Neural crest cell (in vitro differentiated cells): Measurements from ENCODE around the gene CLNK. TPM values are rescaled to one million over a fixed set of nuclear protein-coding genes. Genes with fewer than 3 reads are reported as not detected.

ENCODE experiments used
- DNase-seq: peaks from one replicate; pipeline ENCODE4 v3.0.0; 2021; ENCODE audit warnings: low read depth, mixed read lengths, low spot score
- H3K27ac Mint-ChIP-seq: one replicate; pipeline ENCODE4 v1.8.0; 2021; ENCODE audit warnings: mild to moderate bottlenecking, mixed read lengths; ENCODE audit not compliant: unreplicated experiment
- H3K27me3 Mint-ChIP-seq: 2 replicates; pipeline ENCODE4 v1.8.0; 2021; ENCODE audit warnings: low read depth, mild to moderate bottlenecking, mixed read lengths
- H3K36me3 Mint-ChIP-seq: 2 replicates; pipeline ENCODE4 v1.8.0; 2021; ENCODE audit warnings: low read depth, mild to moderate bottlenecking, mixed read lengths
- H3K4me1 Mint-ChIP-seq: 2 replicates; pipeline ENCODE4 v1.8.0; 2021; ENCODE audit warnings: mixed read lengths
- H3K4me3 Mint-ChIP-seq: one replicate; pipeline ENCODE4 v1.8.0; 2021; ENCODE audit warnings: mild to moderate bottlenecking, mixed read lengths
- H3K9me3 Mint-ChIP-seq: 2 replicates; pipeline ENCODE4 v1.8.0; 2021; ENCODE audit warnings: mixed read lengths
- total RNA-seq: library from RNA; stranded (reverse); gene quantifications from 2 replicates; pipeline ENCODE4 v1.2.1, GENCODE V29; 2021
- TF ChIP-seq, protein P1 (sequence below): fragments of 200-600 bp; sonication (generic); conservative IDR thresholded peaks from 2 replicates; pipeline ENCODE4 v1.5.0; 2021; ENCODE audit warnings: antibody characterized with exemption, mild to moderate bottlenecking

The CLNK gene
- total RNA-seq, 1 donor from 2014 or later: not detected

DNA sequence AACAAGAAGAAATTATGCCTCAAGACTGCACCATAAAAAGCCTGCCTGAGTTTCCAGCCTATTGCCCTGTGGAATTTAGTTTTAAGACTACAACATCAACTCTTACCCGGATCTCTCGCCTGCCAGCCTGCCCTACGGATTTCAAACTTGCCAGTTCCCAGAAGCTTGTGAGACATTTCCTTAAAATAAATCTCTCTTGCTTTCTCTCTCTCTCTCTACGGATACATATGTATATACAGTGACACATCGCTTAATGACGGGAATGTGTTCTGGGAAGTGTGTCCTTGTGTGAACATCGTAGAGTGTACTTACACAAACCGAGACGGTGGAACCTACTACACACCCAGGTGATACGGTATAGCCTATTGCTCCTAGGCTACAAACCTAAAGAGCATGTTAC lies 79.5 kb downstream of the CLNK start:
- no peaks in the 10 kb centered on the region for H3K9me3 Mint-ChIP-seq
- DNase-seq: no peak
- no peak overlapping the region for H3K27ac Mint-ChIP-seq
- no peaks in the 10 kb centered on the region for H3K27me3 Mint-ChIP-seq
- peaks cover 9% of the 10 kb centered on the region for H3K4me1 Mint-ChIP-seq
- no peak overlapping the region for H3K4me3 Mint-ChIP-seq
- TF ChIP-seq, protein P1, sequence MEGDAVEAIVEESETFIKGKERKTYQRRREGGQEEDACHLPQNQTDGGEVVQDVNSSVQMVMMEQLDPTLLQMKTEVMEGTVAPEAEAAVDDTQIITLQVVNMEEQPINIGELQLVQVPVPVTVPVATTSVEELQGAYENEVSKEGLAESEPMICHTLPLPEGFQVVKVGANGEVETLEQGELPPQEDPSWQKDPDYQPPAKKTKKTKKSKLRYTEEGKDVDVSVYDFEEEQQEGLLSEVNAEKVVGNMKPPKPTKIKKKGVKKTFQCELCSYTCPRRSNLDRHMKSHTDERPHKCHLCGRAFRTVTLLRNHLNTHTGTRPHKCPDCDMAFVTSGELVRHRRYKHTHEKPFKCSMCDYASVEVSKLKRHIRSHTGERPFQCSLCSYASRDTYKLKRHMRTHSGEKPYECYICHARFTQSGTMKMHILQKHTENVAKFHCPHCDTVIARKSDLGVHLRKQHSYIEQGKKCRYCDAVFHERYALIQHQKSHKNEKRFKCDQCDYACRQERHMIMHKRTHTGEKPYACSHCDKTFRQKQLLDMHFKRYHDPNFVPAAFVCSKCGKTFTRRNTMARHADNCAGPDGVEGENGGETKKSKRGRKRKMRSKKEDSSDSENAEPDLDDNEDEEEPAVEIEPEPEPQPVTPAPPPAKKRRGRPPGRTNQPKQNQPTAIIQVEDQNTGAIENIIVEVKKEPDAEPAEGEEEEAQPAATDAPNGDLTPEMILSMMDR: no peak
- no peaks in the 10 kb centered on the region for H3K36me3 Mint-ChIP-seq

DNA sequence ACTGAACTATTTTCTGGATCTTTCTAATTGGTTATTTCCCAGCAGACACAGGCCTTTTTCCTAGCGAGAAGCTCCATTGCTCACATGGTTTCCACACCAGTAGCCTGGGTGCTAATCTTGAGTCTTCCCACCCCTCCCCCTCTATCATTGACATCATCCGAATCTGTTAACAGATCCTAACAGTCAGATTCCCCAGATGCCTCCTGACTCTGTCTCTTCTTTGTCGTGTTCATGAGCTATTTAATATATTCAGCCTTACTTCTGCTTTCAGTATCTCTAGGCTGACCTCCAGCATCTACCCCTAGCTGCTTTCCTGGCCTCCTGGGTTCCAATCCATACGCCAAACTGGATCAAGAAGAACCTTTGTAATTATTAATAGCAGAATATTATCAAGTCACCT lies 85.0 kb downstream of the CLNK start:
- Mint-ChIP-seq H3K4me3 (no peak overlapping the region), H3K4me1 (peaks cover 10% of the 10 kb centered on the region), H3K27ac (no peak overlapping the region), H3K9me3 (no peaks in the 10 kb centered on the region), H3K36me3 (no peaks in the 10 kb centered on the region), H3K27me3 (no peaks in the 10 kb centered on the region)
- TF ChIP-seq, protein P1: no peak
- DNase-seq: no peak

DNA sequence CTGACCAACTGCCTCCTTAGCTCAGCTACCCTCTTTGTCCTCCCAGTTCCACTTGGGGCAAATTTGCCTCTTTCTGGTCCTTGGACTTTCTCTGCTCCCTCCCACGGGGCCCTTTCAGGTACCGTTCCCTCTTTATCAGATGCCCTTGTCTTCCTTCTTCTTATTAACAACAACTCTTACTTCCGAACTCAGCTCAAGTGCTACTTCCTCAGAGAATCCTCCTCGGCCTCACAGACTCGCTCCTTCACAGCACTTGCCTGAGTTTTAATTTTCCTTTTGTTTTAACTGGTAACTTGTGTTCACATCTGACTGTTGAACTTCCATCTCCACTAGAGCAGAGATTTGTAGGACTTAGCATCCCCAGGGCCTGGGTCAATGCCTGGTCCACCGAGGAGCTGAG lies 85.7 kb downstream of the CLNK start:
- Mint-ChIP-seq H3K27ac (no peak overlapping the region), H3K4me1 (peaks cover 10% of the 10 kb centered on the region), H3K27me3 (no peaks in the 10 kb centered on the region), H3K36me3 (no peaks in the 10 kb centered on the region), H3K4me3 (no peak overlapping the region), H3K9me3 (no peaks in the 10 kb centered on the region)
- no peak for DNase-seq
- TF ChIP-seq, protein P1: no peak

DNA sequence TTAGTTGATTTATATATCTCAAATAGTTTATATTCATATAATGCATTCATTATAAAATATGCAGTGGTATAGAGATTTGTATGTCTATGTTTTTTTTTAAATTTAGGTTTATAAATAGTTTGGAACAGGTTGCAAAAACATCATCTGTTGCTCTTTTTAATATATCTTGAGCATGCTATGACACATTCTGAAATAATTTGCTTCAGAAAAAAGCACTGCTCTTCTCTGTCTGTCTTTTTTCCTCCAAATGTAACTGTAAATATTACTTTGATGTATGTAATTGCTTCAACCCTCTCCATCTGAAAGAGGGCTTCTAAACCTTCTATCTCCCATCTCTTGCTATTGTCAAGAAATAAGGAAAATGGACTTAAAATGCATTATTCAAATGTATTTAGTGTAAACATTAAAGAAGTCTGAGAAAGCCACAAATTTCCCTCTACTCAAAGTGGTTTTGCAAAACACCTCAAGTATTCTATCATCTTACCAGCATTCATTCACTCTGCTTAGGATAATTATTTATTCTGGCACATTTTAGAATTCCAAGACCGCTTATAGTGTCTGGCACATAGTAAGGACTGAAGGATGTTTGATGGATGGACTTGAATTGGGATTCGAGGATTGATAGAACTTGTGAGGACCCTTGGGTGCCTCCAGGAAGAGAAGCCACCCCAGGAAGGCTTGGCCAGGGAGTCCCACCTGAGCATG lies 87.8 kb downstream of the CLNK start:
- TF ChIP-seq, protein P1: no peak
- DNase-seq: no peak
- no peaks in the 10 kb centered on the region for H3K9me3 Mint-ChIP-seq
- no peak overlapping the region for H3K27ac Mint-ChIP-seq
- H3K36me3 Mint-ChIP-seq: no peaks in the 10 kb centered on the region
- H3K27me3 Mint-ChIP-seq: no peaks in the 10 kb centered on the region
- H3K4me1 Mint-ChIP-seq: peaks cover 10% of the 10 kb centered on the region
- no peak overlapping the region for H3K4me3 Mint-ChIP-seq

DNA sequence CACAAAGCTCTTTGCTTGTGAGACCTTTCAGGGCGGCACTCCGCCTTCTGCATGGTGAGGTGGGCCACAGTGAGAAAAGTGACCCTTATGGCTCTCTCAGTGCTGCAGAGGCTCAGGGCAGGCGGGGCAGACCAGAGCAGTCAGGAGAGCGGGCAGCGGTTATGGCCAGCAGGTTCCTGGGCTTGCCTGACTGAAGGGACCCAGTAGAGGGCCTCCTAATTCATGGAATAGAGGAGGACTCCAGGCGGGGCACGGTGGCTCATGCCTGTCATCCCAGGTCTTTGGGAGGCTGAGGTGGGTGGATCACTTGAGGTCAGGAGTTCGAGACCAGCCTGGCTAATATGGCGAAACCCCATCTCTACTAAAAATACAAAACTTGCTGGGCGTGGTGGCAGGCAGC lies 91.4 kb downstream of the CLNK start:
- no peaks in the 10 kb centered on the region for H3K36me3 Mint-ChIP-seq
- no peak overlapping the region for H3K27ac Mint-ChIP-seq
- DNase-seq: no peak
- H3K9me3 Mint-ChIP-seq: no peaks in the 10 kb centered on the region
- TF ChIP-seq, protein P1: no peak
- H3K4me1 Mint-ChIP-seq: peaks cover 5% of the 10 kb centered on the region
- H3K27me3 Mint-ChIP-seq: no peaks in the 10 kb centered on the region
- H3K4me3 Mint-ChIP-seq: no peak overlapping the region
